Measurements from ENCODE around the gene LRMDA.
"Not testable (repeated sequence)": the region's sequence is repeated elsewhere in the genome, so short reads cannot be mapped to it uniquely, and the experiment has no call there.

Gene LRMDA

GRCh38 chr10:75592791-75593643, 161.6 kb downstream of the LRMDA start:
- no peak for DNase-seq

DNA sequence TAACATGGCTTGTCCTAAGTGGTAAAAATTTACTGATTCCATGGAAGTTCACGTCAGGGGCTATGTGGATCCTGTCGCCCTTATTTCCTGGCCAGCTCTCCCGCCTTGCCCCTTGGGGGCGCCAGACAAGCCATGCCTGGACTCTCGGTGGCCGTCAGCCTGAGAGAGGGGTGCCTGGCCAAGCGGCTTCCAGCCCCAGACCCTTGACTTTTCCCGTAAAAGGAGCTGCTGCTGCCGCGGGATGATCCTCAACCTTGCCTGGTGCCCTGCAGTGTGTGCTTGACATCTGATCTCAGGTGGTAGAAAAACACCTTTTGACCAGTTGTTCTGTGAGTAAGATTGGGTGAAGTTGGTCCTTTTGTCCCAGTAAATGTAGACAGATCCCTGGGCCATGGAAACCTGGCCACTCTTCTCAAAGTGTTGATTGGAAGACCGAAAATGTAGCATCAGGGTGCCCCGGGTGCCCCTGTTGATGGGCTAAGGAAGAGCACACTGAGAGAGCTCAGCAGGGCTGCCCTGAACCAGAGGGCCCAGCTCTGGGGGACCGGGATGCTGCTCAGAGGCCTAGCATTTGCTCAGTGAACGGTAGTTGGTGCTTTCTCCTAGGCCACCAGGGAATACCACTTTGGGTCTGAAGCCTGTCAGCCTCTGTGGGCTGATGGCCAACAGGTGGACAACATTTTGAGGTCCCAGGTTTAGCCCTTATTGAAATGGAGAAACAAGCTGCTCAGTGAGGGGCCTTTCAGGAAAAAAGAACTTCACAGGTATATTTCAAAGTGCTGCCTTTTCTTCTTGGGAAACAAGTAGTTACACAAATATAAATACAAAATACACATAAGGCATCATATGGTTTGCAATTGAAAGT, 162.5 kb downstream of the LRMDA start:
- no peak for DNase-seq

- DNase-seq, result no peak
Observed at GRCh38 chr10:75596930-75597620, 165.7 kb downstream of the LRMDA start.

GRCh38 chr10:75597773-75598440, 166.5 kb downstream of the LRMDA start:
- no peak for DNase-seq

DNA sequence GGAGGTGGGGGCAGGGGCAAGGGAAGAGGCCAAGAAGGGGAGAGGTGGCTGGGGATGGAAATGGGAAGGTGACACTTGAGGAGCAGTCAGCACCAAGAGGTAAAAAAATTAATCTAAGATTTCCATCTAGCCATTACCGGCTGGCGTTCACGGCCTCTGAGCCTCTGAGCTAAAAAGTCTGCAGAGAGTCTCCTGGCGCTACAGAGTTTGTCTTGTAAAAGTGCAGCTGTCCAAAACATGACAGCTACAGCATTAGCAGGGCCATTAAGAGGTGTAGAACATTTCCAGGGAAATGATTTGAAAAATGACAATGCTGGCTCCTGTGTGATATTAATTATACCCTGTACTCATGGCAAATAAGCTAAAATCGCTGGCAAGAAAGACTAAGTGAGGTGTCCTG, 167.6 kb downstream of the LRMDA start:
- no peak for DNase-seq

DNA sequence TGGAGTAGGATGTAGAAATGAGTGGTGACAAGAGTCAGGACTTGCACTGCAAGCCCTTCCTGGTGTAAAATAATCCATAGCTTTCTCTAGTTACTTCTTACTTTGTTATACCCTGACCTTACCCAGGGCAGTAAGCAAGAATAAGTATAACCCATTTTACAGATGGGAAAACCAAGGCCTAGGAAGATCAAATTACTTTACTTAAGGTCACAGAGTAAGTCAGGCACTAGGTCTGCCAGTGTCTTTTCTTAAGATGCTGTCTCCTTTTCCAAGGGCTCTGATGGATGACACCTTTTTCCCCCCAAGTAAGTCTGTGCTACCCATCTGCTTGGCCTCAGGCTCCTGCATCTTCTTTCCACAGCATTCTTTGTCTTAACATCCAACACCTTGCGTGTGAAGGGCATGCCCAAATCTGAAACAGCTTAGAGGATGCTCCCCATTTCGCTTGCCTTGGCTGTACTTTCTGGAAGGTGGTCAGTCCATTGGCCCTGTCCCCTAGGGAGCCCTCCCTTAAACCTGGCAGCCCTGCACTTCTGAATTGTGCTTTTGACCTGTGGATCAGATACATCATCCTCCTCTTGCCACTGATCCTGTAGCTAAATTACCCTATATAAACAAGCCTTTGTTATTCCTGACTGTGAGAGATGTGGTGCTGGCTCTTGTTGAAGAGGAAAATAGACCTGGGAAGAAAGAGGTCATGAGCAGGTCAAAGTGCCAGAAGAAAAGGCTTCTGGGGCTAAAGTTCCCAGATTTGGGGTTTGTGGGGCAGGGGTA, 168.6 kb downstream of the LRMDA start:
- DNase-seq, result no peak

- no peak for DNase-seq
Observed at GRCh38 chr10:75600833-75601232, 169.4 kb downstream of the LRMDA start.

GRCh38 chr10:75602341-75602740, 170.9 kb downstream of the LRMDA start:
- DNase-seq, result no peak

DNA sequence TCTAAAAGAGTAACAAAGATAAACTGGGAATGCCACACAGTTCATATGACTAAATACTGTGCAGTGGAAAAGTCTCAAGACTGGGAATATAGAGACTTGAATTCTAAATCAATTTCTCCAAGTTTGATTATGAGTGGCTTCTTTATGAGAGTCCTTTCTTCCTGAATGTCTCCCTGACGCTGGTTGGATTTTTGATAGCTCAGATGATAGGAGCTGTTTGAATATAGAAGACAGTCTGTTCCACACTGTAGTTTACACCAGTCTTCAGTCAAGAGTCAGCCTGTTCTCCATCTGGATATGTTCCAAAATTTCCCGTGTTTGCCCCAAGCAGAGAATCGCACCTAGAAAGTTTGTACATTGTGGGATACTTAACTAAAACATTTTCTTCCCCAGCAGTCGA, 173.7 kb downstream of the LRMDA start:
- no peak for DNase-seq

- DNase-seq, result not testable (repeated sequence)
Observed at GRCh38 chr10:75605795-75606194, 174.4 kb downstream of the LRMDA start.

- DNase-seq, result no peak
Observed at GRCh38 chr10:75606203-75606779, 174.9 kb downstream of the LRMDA start.

- no peak for DNase-seq
Observed at GRCh38 chr10:75607576-75607975, 176.2 kb downstream of the LRMDA start.

GRCh38 chr10:75610183-75610582, 178.8 kb downstream of the LRMDA start:
- DNase-seq, result no peak

DNA sequence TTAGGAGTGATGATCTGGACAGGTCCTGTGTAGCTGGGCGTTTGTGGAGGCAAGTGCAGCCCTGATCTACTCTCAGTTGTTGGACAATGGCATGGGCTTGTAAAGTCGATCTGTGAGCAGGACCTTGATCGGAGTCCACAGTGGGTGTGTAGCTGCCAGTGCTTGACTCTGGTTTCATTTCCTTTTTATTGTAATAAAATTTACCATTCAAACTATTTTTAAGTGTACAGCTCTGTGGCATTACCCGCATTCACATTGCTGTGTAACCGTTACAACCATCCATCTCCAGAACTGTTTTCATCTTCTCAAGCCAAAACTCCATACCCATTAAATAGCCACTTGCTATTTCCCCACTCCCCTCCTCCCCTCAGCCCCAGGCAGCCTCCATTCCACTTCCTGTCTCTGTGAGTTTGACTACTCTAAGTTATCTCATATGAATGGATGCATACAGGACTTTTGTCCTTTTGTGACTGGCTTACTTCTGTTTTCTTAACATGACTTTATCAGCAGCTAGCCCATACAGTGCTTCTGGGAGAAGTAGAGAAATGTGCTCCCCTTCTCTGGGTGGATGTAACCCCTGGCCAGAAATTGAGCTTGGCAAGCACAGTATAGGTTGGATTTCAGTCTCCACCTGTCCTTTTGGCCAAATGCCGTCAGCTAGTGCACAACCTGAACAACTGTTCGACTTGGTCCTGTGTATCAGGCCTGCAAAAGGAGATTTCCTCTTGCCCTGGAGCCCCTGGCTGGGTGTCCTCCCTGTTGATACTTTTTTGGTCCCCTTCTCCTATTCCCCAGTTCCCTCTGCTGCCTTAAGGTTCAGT, 180.0 kb downstream of the LRMDA start:
- no peak for DNase-seq

- DNase-seq, result no peak
Observed at GRCh38 chr10:75611993-75612372, 180.6 kb downstream of the LRMDA start.

GRCh38 chr10:75612904-75613684, 181.7 kb downstream of the LRMDA start:
- DNase-seq, result no peak

DNA sequence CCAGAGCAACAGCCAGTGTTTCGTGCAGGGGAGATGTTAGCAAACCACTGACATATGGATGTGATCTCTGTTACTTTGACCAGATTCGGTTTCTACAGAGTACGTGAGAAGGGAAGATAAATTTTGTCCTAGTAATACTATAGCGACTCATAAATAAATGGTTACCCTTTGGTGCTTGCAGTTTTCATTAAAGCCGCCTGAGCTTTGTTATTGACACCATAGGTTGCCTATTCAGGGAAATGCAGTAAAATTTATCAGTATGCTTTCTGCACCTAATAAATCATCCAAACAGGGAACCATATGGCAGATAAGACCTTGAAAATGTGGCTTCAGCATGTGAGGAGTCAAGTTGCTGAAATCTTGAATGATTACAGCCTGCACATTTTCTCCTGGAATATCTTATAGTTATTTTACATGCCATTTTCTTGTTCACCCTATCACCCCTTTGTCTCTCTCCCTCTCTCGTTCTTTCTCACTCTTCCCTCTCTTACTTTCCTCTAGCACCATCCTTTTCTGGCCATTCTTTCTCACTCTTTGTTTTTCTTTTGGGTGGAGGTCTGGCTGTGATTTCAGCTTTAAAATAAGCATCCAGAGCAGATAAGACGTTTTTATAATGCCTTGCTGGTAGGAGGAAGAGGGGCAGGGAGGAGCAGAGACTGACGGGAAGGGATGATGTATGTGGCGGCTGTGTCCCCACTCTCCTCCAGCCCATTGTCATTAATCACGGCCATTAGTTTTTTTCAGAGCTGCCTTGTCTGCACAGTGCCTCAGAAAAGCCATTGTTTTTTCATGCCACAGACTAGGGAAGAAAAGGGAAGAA, 182.5 kb downstream of the LRMDA start:
- DNase-seq, result no peak

DNA sequence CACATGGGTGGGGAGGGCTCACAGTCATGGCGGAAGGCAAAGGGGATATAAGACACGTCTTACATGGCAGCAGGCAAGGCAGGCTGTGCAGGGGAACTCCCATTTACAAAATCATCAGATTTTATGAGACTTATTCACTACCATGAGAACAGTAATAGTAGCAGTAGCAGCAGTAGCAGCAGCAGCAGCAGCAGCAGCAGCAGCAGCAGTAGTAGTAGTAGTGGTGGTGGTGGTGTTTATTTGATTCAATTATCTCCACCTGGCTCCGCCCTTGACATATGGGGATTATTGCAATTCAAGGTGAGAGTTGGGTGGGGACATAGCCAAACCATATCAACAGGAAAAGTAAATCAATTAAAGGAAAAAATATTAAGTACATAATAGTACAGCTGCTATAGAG, 184.7 kb downstream of the LRMDA start:
- no peak for DNase-seq

DNA sequence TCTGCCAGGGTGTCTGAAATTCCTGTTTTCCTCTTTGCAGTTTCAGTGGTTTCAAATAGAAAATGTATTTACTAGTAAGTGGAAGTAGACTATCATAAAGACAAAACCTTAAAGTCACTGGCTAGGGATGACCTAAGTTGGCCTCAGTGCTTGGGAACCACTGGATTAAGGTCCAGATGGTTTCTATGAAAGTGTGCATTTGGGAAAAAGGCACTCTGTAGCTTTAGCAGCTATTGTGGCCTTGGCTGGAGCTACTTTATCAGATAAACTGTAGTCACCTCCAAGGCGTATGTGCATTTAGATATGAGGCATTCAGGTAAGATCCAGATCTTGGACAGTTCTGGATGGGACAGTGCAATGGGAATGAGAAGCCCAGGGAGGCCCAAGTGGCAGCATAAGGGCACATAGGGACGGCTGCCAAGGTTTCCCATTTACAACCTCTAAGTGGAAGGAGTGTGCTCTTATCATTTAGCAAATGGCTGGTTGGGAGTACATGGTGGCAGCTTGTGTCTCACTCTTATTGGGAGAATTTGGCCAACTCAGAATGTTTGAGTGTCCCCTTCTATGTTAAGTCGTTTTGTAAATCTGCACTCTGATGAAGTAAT, 185.6 kb downstream of the LRMDA start:
- DNase-seq, result no peak
